PFSK-1 (cell line): ENCODE measurements around the gene SRD5A1.

ENCODE experiments used
- POLR2AphosphoS5 ChIP-seq: IDR thresholded peaks from 2 replicates; pipeline ENCODE4 v1.6.1; 2012; ENCODE audit warnings: low read depth, mild to moderate bottlenecking, control low read depth, low read length, moderate library complexity
- TAF1 ChIP-seq: IDR thresholded peaks from 2 replicates; pipeline ENCODE4 v1.6.1; 2012; ENCODE audit warnings: low read length, control low read depth, borderline replicate concordance; ENCODE audit not compliant: insufficient read depth

DNA sequence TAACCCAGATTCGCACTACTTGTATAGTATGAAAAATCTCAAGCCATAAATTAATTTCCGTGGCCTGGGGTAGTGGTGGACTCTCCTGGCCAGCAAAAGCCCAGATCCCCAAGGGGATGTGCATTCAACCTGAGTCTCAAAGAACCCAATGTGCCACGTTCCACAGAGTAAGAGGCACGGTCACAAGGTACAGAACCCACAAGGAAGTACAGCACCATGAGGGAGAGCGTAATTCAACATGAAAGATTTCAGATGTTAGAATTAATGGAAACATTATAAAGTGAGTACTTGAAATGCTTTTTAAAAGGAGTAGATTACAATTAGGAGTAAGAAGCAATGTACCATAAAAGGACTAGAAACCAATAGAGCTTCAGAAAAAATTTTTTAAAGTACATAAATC is 23.4 kb downstream of the SRD5A1 start:
- TF ChIP-seq POLR2AphosphoS5 (no peak), TAF1 (no peak)
